SJCRH30 (cell line): ENCODE results near the gene TNNI3. TPM values are rescaled to one million over a fixed set of nuclear protein-coding genes. Genes with fewer than 3 reads are reported as not detected.

Source experiments
- DNase-seq, 2 experiments: peaks; one replicate each; pipeline ENCODE4 v3.0.0-alpha.2; 2015 to 2020
- H3K27ac ChIP-seq: fragments of 250-450 bp; sonication (Bioruptor Pico); 2 replicates; pipeline ENCODE4 v1.5.1; 2020; ENCODE audit warnings: mild to moderate bottlenecking, moderate library complexity
- H3K27me3 ChIP-seq: fragments of 250-450 bp; sonication (Bioruptor Pico); 2 replicates; pipeline ENCODE4 v1.5.1; 2020; ENCODE audit warnings: mild to moderate bottlenecking, moderate library complexity
- H3K36me3 ChIP-seq: fragments of 250-450 bp; sonication (Bioruptor Pico); 2 replicates; pipeline ENCODE4 v1.5.1; 2020; ENCODE audit warnings: mild to moderate bottlenecking, moderate library complexity
- H3K4me1 ChIP-seq: fragments of 250-450 bp; sonication (Bioruptor Pico); 2 replicates; pipeline ENCODE4 v1.5.1; 2020; ENCODE audit warnings: mild to moderate bottlenecking, moderate library complexity
- H3K4me3 ChIP-seq: fragments of 250-450 bp; sonication (Bioruptor Pico); 2 replicates; pipeline ENCODE4 v1.5.1; 2020; ENCODE audit warnings: mild to moderate bottlenecking, moderate library complexity
- H3K9me3 ChIP-seq: fragments of 250-450 bp; sonication (Bioruptor Pico); replicated peaks from 2 replicates; pipeline ENCODE4 v1.5.1; 2020; ENCODE audit warnings: mild to moderate bottlenecking, moderate library complexity
- total RNA-seq: library from RNA; depleted of rRNA; stranded (reverse); fragments of >200 nt; shearing (Covaris generic); gene quantifications from 2 replicates; pipeline ENCODE4 v1.2.3, GENCODE V29; 2014

TNNI3 gene
- total RNA-seq, 1 experiment from 2014 or later = 2.5 TPM

DNA sequence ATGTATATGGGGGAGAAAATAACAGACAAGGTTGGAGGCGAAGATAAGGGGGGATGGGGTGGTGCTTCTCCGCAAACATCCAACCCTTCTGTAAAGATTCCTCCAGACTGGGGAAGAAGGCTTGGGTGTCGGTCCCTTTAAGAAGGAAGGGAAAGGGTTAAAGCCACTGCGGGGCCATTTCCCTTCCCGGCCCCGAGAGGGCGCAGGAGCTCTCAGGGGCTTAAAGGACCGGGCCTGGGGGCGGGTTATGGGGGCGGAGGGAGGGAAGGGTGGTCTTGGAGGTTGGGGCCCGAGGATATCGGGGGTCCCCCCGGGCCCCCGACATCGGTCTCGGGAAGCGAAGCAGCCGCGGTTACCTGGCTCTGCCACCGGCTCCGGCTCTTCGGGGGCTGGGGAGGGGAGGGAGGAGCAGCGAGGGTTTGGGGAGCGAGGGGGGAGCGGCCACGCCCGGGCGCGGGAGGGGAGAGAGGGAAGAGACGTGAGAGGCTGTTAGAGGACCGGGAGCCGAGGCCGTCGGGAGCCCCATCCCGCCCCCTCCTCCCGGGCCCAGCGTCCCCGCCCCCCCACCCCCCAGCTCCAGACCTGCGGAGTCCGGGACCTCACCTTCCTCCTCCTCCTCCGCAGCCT lies 11.3 kb downstream of the TNNI3 start:
- H3K27me3 ChIP-seq = no peaks in the 10 kb centered on the region
- H3K9me3 ChIP-seq = no peaks in the 10 kb centered on the region
- peaks cover 19% of the 10 kb centered on the region for H3K4me1 ChIP-seq
- H3K36me3 ChIP-seq = peaks cover 31% of the 10 kb centered on the region
- DNase-seq = peak; percentile 55 to 63
- peak overlapping the region; percentile 58 for H3K4me3 ChIP-seq
- no peak overlapping the region; the same call in 1 of the 2 replicates for H3K27ac ChIP-seq

DNA sequence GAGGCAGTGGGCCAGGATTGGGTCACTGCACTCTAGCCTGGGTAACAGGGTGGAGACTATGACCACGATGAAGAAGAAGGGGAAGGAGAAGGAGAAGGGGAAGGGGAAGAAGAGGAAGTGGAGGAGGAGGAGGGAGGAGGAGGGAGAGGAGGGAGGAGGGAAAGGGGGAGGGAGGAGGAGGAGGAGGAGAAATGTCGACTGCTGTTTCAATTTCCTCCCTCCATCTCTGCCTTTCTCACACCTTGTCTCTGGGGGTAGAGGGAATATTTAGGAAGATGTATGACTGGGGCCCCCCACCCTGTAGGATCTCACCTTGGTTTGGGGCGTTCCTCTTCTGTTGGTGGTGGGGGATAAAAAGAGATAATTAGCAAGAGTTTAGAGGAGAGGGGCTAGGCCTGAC lies 12.3 kb downstream of the TNNI3 start:
- no peak overlapping the region for H3K4me3 ChIP-seq
- H3K27ac ChIP-seq = no peak overlapping the region
- no peaks in the 10 kb centered on the region for H3K9me3 ChIP-seq
- peaks cover 11% of the 10 kb centered on the region for H3K4me1 ChIP-seq
- DNase-seq = no peak
- H3K27me3 ChIP-seq = no peaks in the 10 kb centered on the region
- peaks cover 39% of the 10 kb centered on the region for H3K36me3 ChIP-seq

DNA sequence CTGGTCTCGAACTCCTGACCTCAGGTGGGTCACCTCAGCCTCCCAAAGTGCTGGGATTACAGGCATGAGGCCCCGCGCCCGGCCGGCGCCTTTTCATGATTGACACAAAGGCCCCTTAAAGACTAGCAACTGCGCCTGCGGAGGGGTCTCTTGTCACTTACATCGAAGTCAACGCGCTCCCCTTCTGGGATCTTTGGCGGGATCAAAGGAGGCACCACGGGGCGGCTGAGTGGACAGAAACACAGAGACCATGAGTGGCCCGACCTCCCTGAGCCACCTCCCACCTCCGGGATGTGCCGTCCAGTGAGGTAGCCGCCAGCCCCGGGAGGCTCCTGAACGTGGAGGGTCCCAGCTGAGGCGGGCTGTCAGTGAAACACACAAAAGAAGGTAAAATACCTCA lies 15.8 kb downstream of the TNNI3 start:
- Histone ChIP-seq H3K27ac (no peak overlapping the region), H3K36me3 (peaks cover 62% of the 10 kb centered on the region), H3K9me3 (no peaks in the 10 kb centered on the region), H3K4me3 (no peak overlapping the region), H3K27me3 (no peaks in the 10 kb centered on the region), H3K4me1 (0 out of 2 replicates have a peak, but pooled peaks cover 2% of the 10 kb centered on the region)
- no peak for DNase-seq

DNA sequence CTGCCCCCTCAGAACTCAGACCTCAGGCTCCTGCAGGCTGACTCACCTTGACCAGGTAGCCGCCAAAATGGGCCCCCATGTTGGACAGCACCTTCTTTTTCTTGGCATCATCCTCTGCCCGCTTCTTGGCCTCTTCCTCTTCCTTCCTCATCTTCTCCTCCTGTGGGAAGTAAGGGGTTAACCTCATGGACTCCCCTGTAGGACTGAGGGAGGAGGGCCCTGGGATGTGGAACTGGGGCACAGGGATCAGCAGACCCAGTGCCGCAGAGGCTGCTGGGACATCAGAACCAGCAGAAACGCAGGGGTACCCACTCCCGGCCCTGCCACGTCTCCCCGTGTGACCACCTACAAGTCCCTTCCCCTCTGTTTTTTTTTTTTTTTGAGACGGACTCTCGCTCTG lies 19.6 kb downstream of the TNNI3 start:
- Histone ChIP-seq H3K36me3 (peaks cover 62% of the 10 kb centered on the region), H3K9me3 (no peaks in the 10 kb centered on the region), H3K27me3 (no peaks in the 10 kb centered on the region), H3K4me1 (no peaks in the 10 kb centered on the region), H3K27ac (no peak overlapping the region), H3K4me3 (no peak overlapping the region)
- no peak for DNase-seq

DNA sequence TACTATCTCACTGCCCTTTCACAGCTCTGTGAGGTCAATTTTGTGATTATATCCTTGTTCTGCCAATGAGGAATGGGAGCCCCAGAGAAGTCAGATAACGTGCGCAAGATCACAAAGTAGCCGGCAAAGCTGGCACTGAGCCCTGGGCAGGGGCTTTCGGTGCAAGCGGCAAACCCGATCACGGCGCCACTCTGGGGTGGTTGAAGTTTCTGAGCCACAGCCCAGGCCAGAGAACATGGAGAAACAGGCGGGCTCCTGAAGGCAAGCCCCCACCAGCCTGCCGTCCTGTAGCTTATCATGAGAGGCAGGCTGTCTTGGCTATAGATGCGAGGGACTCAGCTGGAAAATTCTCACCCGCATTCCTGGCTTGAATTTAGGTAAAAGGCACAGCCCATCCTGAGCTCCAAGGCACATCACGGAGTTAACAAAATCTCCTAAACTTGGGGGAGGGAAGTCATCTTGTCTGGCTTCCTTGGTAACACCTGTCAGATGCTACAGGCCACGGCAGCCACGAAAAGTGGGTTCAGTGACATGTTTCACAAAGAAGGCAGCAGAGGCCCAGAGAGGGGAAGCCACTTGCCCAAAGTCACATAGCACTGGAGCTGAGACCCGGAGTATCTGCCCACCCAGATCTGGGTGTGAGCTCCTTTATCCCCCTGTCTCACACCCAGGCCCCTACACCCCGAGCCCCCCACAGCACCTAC lies 21.0 kb downstream of the TNNI3 start:
- Histone ChIP-seq H3K4me3 (no peak overlapping the region), H3K27me3 (no peaks in the 10 kb centered on the region), H3K4me1 (no peaks in the 10 kb centered on the region), H3K36me3 (peaks cover 63% of the 10 kb centered on the region), H3K27ac (no peak overlapping the region), H3K9me3 (no peaks in the 10 kb centered on the region)
- no peak for DNase-seq

DNA sequence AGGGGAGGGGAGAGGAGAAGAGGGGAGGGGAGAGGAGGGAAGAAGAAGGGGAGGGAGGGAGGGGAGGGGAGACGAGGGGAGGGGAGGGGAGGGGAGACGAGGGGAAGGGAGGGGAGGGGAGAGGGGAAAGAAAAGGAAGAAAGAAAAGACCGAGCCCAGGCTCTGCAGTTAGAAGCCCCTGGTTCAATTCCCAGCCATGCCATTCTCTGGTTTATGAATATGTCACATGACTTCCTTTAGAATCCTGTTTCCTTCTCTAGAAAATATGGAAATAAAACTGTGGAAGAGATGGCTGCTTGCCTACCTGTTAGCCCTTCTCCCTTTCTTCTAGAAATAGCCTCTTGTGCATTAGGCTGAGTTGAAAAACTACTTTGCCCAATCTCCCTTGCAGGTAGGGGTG lies 22.8 kb downstream of the TNNI3 start:
- Histone ChIP-seq H3K27me3 (no peaks in the 10 kb centered on the region), H3K36me3 (peaks cover 49% of the 10 kb centered on the region), H3K9me3 (no peaks in the 10 kb centered on the region), H3K27ac (no peak overlapping the region), H3K4me1 (no peaks in the 10 kb centered on the region), H3K4me3 (no peak overlapping the region)
- no peak for DNase-seq

DNA sequence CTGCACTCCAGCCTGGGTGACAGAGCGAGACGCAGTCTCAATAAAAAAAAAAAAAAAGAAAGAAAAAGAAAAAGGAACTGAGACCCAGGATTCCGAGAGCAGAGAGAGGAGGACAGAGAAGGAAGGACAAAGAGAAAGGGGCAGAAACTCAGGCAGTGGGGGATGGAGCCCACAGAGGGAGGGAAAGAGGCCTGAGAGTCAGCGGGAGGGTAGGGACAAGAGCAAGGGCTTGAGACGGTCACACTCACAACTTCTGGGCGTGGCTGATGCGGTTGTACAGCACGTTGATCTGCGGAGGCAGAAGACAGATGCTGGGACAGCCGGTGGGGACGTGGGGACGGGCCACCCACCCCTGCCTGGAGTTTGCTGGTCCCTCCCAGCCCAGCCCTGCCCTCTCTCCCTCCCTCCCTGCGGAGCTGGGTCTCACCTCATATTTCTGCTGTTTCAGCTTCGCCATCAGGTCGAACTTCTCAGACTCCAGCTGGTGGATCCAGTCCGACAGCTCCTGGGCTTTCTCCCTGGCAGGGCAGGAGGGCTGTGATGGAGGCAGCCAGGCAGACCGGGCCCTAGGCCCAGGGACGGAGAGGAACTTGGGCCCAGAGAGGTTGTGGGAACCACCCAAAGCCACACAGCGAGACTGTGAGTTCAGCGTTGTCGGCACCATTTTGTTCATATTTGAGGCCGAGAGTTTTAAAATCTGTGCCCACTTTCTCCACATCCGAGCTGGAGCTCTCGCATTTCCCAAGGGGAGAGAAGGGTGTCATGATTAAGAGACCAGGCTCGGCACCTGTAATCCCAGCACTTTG lies 23.7 kb downstream of the TNNI3 start:
- no peak for DNase-seq
- Histone ChIP-seq H3K4me3 (no peak overlapping the region), H3K9me3 (no peaks in the 10 kb centered on the region), H3K27me3 (no peaks in the 10 kb centered on the region), H3K27ac (no peak overlapping the region), H3K4me1 (no peaks in the 10 kb centered on the region), H3K36me3 (peaks cover 40% of the 10 kb centered on the region)

DNA sequence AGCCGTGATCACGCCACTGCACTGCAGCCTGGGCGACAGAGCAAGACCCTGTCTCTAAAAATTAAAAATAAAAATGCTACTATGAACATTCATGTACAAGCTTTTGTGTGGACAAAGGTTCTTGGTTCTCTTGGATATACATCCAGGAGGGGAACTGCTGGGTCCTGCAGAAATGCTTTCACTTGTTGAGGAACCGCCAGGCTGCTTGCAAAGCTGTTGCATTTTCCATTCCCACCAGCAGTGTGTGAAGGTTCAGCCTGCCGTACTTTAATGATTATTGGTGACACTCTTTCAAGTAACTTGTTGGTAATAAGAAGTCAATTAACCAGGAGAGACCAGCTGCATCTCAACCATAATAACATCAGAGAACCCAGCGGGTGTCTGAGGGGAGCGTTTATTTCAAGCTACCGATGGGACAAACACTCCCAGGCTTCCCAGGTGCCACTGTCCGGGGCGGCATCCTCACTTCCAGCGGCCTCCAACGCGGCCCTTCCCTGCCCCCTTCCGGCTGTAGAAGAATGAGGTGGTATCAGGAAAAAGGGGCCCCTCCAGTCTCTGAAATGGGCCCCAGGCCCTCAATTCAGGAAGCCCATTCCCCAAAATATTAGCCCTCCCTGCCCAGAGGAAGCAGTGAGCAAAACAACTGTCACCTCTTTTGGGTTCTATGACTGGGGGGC lies 24.9 kb downstream of the TNNI3 start:
- H3K27ac ChIP-seq = no peak overlapping the region

DNA sequence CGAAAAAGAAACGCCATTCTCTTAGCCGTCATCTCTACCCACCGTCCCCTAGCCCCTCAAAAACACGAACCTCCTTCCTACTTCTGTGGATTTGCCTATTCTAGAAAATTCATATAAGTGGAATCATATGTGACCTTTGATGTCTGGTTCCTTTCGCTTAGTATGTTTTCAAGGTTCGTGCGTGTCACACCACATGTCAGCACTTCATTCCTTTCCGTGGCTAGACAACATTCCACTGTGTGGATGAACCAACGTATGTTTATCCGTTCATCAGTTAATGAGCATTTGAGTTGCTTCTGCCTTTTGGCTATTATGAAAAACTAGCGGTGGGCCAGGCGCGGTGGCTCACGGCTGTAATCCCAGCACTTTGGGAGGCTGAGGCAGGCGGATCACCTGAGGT lies 26.1 kb downstream of the TNNI3 start:
- Histone ChIP-seq H3K4me1 (no peaks in the 10 kb centered on the region), H3K4me3 (no peak overlapping the region), H3K27me3 (no peaks in the 10 kb centered on the region), H3K36me3 (peaks cover 28% of the 10 kb centered on the region), H3K9me3 (no peaks in the 10 kb centered on the region), H3K27ac (no peak overlapping the region)
- DNase-seq = no peak

More for the DNA sequence above, 24.9 kb downstream of the TNNI3 start:
- Histone ChIP-seq H3K36me3 (peaks cover 30% of the 10 kb centered on the region), H3K4me1 (no peaks in the 10 kb centered on the region), H3K4me3 (no peak overlapping the region), H3K9me3 (no peaks in the 10 kb centered on the region), H3K27me3 (no peaks in the 10 kb centered on the region)
- no peak for DNase-seq

DNA sequence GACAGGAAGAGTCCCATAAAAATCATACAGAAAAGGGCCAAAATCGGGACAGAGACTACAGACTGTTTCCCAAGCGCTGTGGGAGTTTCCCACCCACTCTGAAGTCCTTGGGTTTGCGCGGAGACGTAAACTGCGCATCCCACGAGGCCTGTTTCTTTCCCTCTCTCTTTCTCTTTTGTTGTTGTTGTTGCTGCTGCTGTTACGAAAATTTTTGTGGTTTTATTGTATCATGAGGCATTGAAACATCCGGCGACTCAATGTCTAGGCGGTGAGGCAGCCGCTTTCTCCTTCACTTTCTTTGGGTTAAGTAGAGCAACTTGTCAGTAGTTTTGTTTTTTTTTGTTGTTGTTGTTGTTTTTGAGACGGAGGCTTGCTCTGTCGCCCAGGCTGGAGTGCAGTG lies 38.5 kb downstream of the TNNI3 start:
- Histone ChIP-seq H3K4me1 (0 out of 2 replicates have a peak, but pooled peaks cover 5% of the 10 kb centered on the region), H3K36me3 (no peaks in the 10 kb centered on the region), H3K27ac (no peak overlapping the region), H3K4me3 (no peak overlapping the region), H3K9me3 (no peaks in the 10 kb centered on the region), H3K27me3 (no peaks in the 10 kb centered on the region)
- no peak for DNase-seq

DNA sequence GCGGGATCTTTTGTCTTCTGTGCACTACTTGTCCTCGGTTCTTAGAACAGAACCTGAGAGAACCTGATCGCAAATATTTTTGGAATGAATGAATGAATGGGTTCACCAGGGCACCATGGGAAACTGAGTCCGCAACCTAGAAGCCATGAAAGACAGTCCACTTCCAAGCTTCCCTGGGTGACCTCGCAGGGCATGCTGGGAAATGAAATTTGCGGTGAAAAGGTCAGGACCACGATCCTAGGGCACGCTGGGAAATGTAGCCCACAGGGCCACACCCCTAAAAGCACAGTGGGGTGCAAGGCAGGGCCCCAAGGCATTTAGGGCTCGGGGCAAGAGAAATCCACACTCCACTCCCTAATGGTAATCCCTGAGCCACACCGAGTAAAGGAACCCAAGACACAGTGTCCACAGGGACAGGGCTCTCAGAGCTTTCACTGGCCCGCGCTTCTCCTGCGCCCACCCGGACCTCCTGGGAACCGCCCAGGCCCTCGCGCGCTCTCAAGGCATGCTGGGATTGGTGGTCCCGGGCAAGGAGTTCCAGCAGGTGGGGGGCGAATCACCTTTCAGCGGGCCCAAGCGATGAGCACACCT lies 39.0 kb downstream of the TNNI3 start:
- no peaks in the 10 kb centered on the region for H3K36me3 ChIP-seq
- peak overlapping the region; percentile 57; the same call in 1 of the 2 replicates for H3K27ac ChIP-seq
- no peaks in the 10 kb centered on the region for H3K27me3 ChIP-seq
- peak overlapping the region; percentile 68 for H3K4me3 ChIP-seq
- H3K9me3 ChIP-seq = no peaks in the 10 kb centered on the region
- peak in 1 of 2 experiments; percentile 55 for DNase-seq
- peaks cover 8% of the 10 kb centered on the region; the same call in 1 of the 2 replicates for H3K4me1 ChIP-seq

DNA sequence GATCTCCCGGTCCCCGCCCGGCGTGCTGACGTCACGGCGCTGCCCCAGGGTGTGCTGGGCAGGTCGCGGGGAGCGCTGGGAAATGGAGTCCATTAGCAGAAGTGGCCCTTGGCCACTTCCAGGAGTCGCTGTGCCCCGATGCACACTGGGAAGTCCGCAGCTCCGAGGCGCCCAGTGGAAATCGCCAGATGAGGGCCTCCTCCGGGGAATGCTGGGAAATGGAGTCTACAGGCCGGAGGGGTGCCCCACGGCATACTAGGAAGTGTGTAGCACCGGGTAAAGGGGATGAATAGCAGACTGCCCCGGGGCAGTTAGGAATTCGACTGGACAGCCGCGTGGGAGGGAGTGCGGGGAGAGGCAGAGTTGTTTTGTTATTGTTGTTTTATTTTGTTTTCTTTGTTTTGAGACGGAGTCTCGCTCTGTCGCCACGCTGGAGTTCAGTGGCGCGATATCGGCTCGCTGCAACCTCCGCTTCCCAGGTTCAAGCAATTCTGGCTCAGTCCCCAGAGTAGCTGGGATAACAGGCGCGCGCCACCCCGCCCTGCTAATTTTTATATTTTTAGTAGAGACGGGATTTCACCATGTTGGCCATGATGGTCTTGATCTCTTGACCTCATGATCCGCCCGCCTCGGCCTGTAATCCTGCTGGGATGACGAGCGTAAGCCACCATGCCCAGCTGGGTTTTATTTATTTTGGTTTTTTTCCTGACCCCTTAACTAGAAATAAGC lies 39.7 kb downstream of the TNNI3 start:
- H3K9me3 ChIP-seq = no peaks in the 10 kb centered on the region
- H3K36me3 ChIP-seq = no peaks in the 10 kb centered on the region

DNA sequence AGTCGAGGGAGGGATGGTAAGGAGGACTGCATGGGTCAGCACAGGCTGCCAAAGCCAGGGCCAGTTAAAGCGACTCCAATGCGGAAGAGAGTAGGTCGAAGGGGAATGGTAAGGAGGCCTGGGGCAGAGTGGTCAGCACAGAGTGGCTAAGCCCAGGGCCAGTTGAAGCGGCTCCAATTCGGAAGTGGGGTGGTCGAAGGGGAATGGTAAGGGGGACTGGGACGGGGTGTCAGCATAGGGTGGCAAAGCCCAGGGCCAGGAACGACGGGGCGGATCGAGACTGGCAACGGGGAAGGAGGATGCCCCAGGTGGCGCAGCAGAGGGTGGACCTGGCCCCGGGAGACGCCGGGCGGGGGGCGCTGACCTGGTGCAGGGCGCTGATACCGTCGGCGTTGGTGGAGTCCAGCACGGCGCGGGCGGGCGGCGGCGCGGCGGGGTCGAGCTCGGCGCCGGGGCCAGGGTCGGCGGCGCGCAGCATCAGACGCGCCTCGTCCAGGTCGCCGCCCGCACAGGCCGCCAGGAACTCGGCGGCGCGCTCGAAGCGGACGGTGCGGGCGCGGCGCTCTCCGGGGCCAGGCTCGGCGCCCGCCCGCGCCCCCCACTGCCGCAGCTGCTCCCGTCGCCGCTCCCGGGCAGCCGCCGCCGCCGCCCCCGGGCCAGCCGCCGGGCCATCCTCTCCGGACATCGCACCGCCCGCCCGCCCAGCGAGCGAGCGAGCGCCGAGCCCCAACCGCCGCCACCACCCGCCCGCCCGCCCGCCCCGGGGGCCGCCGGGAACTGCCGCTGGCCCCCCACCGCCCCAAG lies 40.5 kb downstream of the TNNI3 start, which contains the start of gene PPP1R12C:
PPP1R12C (minus strand) TSS at position 779 of the 804 bp plus-strand sequence; CDS start at position 685, 94 bp downstream.
- Histone ChIP-seq H3K9me3 (no peaks in the 10 kb centered on the region), H3K4me3 (peak within 1 kb of the TSS; percentile 71), H3K27ac (peak within 1 kb of the TSS; percentile 57), H3K36me3 (no peaks in the 10 kb centered on the region), H3K4me1 (peaks cover 13% of the 10 kb centered on the region; the same call in 1 of the 2 replicates), H3K27me3 (no peaks in the 10 kb centered on the region)
- DNase-seq = no peak

More for the DNA sequence above, 39.7 kb downstream of the TNNI3 start:
- no peaks in the 10 kb centered on the region for H3K27me3 ChIP-seq
- DNase-seq = peak; percentile 98
- H3K4me1 ChIP-seq = peaks cover 13% of the 10 kb centered on the region; the same call in 1 of the 2 replicates
- peak overlapping the region; percentile 68 for H3K4me3 ChIP-seq
- peak overlapping the region; percentile 57 for H3K27ac ChIP-seq
